ENCODE data around the gene SLC19A1.

Gene SLC19A1

DNA sequence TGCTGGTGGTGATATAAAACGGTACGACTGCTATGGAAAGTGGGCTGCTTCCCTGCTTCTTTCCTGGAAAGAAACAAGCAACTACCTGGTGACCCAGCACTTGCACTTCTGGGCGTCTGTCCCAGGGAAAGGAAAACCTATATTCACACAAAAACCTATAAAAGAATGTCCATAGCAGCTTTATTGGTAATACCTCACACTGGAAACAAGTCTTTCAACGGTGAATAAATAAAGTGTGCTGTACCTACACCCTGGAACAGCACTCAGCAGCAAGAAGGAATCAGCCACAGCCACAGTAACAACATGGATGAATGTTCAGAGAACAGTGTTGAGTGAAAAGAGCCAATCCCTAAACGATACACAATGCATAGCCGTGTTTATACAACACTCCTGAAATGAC lies 19.9 kb downstream of the SLC19A1 start:
- H3K36me3 ChIP-seq (ENCODE audit: insufficient read depth, low read length), result peaks cover 7% of the 10 kb centered on the region; the same call in 1 of the 2 replicates
- H3K9ac ChIP-seq (ENCODE audit: low read depth, low read length), result no peak overlapping the region
- no peaks in the 10 kb centered on the region for H3K4me1 ChIP-seq (ENCODE audit: insufficient read depth, low read length)
- peaks cover 24% of the 10 kb centered on the region; the same call in 1 of the 2 replicates for H3K9me3 ChIP-seq (ENCODE audit: control insufficient read depth, insufficient read depth, low read length)

DNA sequence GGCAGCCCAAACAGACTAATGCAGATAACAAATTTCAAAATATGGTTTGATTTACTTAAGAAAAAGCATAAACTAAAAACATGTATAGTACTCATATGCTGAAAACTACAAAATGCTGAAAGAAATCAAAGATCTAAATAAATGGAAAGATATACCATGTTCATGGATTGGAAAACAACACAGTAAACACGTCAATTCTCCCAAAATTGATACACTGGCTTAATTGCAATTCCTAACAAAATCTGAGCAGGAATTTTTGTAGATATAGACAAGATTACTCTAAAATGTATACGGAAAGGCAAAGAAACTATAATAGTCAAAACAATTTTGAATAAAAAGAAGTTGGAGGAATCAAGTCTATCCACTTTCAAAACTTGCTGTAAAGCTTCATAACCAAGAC lies 21.0 kb downstream of the SLC19A1 start:
- peaks cover 7% of the 10 kb centered on the region; the same call in 1 of the 2 replicates for H3K36me3 ChIP-seq (ENCODE audit: insufficient read depth, low read length)
- H3K9me3 ChIP-seq (ENCODE audit: control insufficient read depth, insufficient read depth, low read length), result peaks cover 24% of the 10 kb centered on the region; the same call in 1 of the 2 replicates
- H3K9ac ChIP-seq (ENCODE audit: low read depth, low read length), result no peak overlapping the region
- H3K4me1 ChIP-seq (ENCODE audit: insufficient read depth, low read length), result no peaks in the 10 kb centered on the region

DNA sequence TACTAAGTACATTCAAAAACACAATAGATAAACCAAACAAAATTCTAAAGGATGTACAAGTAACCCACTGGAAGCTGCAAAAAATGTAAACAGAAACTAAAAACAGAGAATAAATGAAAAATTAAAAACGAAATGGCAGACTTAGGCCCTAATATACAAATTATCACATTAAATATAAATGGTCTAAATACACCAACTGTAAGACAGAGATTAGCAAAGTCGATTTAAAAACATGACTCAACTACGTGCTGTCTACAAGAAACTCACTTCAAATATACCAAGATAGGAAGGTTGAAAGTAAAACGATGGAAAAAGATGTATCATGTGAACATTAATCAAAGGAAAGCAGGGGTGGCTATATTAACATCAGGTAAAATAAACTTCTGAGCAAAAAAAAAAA lies 23.1 kb downstream of the SLC19A1 start:
- H3K9me3 ChIP-seq (ENCODE audit: control insufficient read depth, insufficient read depth, low read length), result peaks cover 24% of the 10 kb centered on the region; the same call in 1 of the 2 replicates
- H3K4me1 ChIP-seq (ENCODE audit: insufficient read depth, low read length), result no peaks in the 10 kb centered on the region
- no peak overlapping the region for H3K9ac ChIP-seq (ENCODE audit: low read depth, low read length)
- peaks cover 8% of the 10 kb centered on the region; the same call in 1 of the 2 replicates for H3K36me3 ChIP-seq (ENCODE audit: insufficient read depth, low read length)

DNA sequence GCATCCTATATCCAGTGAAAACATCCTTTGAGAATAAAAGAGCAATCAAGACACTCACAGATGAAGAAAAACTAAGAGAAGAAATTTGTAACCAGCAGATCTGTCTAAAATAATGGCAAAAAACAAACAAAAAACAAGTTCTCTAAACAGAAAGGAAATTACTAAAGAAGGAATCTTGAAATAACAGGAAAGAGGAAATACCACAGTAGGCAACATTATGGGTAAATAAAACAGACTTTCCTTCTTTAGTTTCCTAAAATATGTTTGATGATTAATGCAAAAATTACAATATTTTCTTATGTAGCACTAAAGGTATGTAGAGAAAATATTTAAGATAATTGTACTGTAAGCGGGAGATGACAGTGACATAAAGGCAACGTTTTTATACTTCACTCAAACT lies 23.5 kb downstream of the SLC19A1 start:
- no peaks in the 10 kb centered on the region for H3K4me1 ChIP-seq (ENCODE audit: insufficient read depth, low read length)
- H3K9ac ChIP-seq (ENCODE audit: low read depth, low read length), result no peak overlapping the region
- peaks cover 8% of the 10 kb centered on the region; the same call in 1 of the 2 replicates for H3K36me3 ChIP-seq (ENCODE audit: insufficient read depth, low read length)
- H3K9me3 ChIP-seq (ENCODE audit: control insufficient read depth, insufficient read depth, low read length), result peaks cover 24% of the 10 kb centered on the region; the same call in 1 of the 2 replicates

DNA sequence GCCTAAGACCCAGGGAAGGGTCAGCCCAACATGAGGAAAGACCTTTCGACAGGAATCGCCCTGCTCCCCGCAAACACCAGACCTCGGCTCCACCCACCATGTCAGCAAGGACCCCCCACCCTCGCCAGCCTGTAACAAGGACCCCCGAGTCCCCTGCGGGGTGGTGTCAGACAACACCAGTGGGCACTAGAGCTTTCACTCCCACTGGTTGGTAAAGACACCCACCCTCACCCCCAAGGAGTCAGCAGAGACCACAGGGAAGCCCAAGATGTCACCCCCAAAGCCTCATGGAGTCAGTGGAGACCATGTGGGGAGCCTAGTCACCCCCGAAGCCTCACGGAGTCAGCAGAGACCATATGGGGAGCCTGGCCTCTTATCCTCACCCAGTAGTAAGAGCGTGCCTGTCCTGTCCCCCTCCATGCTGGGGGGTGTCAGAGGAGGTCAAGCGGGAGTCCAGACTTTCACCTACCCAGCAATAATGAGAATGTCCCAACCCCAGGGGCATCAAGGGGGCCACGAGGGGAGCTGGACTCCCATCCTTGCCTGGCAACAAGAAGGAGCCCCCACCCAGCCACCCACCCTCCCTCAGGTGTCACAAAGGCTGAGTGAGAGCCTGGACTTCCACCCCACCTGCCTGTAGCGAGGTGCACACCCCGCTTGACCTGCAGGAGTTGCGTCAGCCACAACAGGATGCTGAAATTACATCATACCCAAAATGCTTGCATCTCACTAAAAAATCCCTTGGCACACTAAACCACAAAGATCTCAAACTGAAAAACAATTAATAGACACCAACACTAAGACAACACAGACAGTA lies 24.8 kb downstream of the SLC19A1 start:
- H3K9me3 ChIP-seq (ENCODE audit: control insufficient read depth, insufficient read depth, low read length), result peaks cover 24% of the 10 kb centered on the region; the same call in 1 of the 2 replicates
- H3K9ac ChIP-seq (ENCODE audit: low read depth, low read length), result no peak overlapping the region
- H3K4me1 ChIP-seq (ENCODE audit: insufficient read depth, low read length), result no peaks in the 10 kb centered on the region
- H3K36me3 ChIP-seq (ENCODE audit: insufficient read depth, low read length), result 0 out of 2 replicates have a peak, but pooled peaks cover 5% of the 10 kb centered on the region

DNA sequence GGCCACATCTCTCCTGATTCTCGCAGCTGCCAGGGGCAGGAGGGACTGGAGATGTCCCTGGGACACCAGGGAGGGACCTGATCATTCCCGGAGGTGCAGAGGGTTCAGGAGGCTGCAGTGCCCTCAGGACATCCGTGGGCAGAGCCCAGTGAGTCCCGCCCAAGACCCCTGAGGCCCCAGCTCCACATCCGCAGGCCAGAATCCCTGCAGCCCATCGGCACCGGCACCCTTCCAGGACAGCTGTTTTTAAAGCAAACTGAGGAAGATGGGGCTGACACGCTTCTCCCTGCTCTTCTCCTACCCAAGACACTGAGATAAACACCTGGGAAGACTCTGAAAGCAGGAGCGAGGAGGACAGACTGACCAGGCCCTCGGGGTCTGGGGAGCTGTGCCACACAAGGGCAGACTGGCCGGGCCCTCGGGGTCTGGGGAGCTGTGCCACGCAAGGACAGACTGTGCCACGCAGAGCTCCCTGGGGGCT lies 25.5 kb downstream of the SLC19A1 start:
- Histone ChIP-seq H3K4me1 (ENCODE audit: insufficient read depth, low read length) (no peaks in the 10 kb centered on the region), H3K9me3 (ENCODE audit: control insufficient read depth, insufficient read depth, low read length) (peaks cover 19% of the 10 kb centered on the region; the same call in 1 of the 2 replicates), H3K36me3 (ENCODE audit: insufficient read depth, low read length) (0 out of 2 replicates have a peak, but pooled peaks cover 4% of the 10 kb centered on the region), H3K9ac (ENCODE audit: low read depth, low read length) (no peak overlapping the region)

DNA sequence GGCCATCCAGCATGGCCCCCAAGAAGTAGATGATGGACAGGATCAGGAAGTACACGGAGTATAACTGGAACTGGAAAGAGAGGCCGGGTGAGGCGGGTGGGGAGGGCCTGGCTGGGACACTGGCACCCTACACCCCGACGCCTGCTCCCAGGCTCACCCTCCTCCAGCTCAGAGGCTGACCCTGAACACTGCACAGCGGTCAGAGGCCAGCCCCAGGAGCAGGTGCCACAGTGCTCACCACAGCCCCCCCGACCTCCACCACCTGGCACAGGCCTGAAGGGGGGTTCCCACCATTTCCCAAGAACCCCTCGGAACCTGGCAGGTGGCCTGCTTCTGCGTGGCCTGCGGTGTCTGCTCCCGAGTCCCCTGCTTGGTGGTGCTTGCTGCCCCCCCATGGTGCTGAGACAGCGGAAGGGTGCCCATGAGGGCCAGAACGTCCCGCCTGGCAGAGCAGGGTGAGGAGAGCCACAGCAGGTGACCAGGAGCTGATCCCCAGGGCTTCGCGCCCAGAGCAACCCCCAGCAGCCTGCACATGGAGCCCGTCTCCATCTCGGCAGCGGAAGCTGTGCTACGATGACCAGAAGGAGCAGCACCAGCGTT lies 26.1 kb downstream of the SLC19A1 start:
- Histone ChIP-seq H3K36me3 (ENCODE audit: insufficient read depth, low read length) (0 out of 2 replicates have a peak, but pooled peaks cover 4% of the 10 kb centered on the region), H3K4me1 (ENCODE audit: insufficient read depth, low read length) (no peaks in the 10 kb centered on the region), H3K9ac (ENCODE audit: low read depth, low read length) (no peak overlapping the region), H3K9me3 (ENCODE audit: control insufficient read depth, insufficient read depth, low read length) (peaks cover 13% of the 10 kb centered on the region; the same call in 1 of the 2 replicates)

DNA sequence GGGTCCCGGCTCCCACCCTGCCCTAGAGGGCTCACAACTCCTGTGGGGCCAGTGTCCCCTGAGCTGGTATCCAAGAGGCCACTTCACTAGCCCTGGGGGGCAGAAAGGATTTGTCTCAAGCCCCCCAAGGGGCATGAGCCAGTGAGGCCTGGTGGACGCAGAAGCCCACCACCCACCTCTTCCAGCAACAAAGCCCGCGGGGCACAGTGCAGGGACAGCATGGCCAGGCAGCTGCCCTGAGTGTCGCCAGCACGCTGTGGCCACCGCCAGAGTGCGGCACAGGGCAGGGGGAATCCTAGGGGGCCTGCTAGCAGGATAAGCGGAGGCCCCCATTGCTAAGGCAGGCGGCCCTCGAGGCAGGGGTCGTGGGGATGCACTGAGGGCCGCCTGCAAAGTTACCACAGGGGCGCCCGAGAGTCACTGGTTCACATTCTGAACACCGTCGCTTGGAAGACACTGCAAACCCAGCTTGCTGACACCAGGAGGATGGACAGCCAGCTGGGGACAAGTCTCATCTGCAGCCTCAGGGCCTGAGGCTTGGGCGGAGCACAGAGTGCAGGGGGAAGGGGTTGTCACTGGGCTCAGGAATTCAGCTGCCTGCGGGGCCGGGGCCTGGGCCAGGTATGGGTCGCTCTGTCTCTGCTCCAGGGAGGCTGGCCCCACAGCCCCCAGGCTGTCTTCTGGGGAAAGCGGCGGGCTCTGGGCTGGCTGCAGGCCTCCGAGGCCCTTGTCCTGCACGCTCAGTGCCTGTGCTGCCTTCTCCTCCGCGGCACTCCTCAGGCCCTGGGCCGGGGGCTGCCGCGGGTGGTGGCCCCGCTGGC lies 26.8 kb downstream of the SLC19A1 start:
- 0 out of 2 replicates have a peak, but pooled peaks cover 4% of the 10 kb centered on the region for H3K36me3 ChIP-seq (ENCODE audit: insufficient read depth, low read length)
- H3K4me1 ChIP-seq (ENCODE audit: insufficient read depth, low read length), result no peaks in the 10 kb centered on the region
- peaks cover 9% of the 10 kb centered on the region; the same call in 1 of the 2 replicates for H3K9me3 ChIP-seq (ENCODE audit: control insufficient read depth, insufficient read depth, low read length)
- no peak overlapping the region for H3K9ac ChIP-seq (ENCODE audit: low read depth, low read length)

DNA sequence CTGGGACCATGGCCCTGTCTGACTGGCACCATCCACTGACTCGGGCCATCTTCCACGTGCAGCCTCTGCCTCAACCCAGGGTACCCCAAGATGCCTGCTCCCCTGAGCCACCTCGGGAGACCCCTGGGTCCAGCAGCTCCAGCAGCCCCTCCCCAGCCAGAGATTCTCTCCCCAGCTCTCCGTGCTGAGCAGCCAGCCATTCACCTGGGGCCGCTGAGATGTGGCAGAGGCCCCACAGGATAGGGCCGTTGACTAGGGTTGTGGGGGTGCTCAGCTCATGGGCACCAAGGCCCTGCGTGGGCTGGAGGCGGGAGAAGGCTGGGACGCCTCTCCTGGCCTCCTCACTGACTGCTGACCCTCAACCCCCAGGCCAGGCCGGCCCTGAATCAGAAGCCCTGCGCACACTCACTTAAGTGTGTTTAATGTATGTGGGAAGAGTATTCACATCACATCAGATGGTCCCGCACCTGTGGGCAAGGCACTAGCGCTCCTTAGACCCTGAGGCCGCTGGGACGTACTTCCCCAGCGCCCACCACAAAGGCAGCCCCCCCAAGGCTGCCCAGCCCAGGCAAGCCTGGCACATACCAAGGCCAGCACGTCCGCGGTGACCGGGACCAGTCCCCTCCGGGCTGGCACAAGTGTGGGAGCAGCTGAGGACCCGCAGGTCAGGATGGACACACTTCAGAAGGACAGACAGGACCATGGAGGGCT lies 27.8 kb downstream of the SLC19A1 start:
- Histone ChIP-seq H3K9ac (ENCODE audit: low read depth, low read length) (no peak overlapping the region), H3K36me3 (ENCODE audit: insufficient read depth, low read length) (0 out of 2 replicates have a peak, but pooled peaks cover 4% of the 10 kb centered on the region), H3K9me3 (ENCODE audit: control insufficient read depth, insufficient read depth, low read length) (0 out of 2 replicates have a peak, but pooled peaks cover 7% of the 10 kb centered on the region), H3K4me1 (ENCODE audit: insufficient read depth, low read length) (no peaks in the 10 kb centered on the region)

DNA sequence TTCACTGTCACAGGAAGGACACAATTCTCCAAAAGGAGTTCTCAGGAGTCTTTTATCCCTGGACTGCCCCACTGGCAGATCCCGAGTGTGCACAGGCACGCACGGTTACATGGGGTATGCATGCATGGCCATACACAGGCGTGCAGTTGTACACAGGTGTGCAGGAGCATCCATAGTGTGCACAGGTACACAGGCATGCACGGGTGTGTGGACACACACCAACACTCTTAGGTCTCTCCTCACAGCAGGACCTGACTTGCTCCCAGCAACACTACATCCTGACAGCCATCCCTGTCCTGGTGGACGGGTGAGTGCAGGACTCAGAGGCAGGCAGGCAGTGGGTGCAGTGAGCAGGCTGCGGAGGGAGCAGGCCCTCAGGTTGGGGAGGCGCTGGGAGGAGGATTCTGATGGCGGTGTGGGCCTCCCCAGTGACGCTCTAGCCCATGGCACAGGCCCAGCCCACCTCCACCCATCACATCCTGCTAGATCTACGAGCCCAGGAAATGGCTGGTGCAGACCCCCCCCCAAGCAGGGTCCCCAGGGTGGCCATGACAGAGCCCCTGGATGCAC lies 28.4 kb downstream of the SLC19A1 start:
- Histone ChIP-seq H3K9ac (ENCODE audit: low read depth, low read length) (no peak overlapping the region), H3K4me1 (ENCODE audit: insufficient read depth, low read length) (no peaks in the 10 kb centered on the region), H3K9me3 (ENCODE audit: control insufficient read depth, insufficient read depth, low read length) (0 out of 2 replicates have a peak, but pooled peaks cover 6% of the 10 kb centered on the region), H3K36me3 (ENCODE audit: insufficient read depth, low read length) (0 out of 2 replicates have a peak, but pooled peaks cover 4% of the 10 kb centered on the region)

DNA sequence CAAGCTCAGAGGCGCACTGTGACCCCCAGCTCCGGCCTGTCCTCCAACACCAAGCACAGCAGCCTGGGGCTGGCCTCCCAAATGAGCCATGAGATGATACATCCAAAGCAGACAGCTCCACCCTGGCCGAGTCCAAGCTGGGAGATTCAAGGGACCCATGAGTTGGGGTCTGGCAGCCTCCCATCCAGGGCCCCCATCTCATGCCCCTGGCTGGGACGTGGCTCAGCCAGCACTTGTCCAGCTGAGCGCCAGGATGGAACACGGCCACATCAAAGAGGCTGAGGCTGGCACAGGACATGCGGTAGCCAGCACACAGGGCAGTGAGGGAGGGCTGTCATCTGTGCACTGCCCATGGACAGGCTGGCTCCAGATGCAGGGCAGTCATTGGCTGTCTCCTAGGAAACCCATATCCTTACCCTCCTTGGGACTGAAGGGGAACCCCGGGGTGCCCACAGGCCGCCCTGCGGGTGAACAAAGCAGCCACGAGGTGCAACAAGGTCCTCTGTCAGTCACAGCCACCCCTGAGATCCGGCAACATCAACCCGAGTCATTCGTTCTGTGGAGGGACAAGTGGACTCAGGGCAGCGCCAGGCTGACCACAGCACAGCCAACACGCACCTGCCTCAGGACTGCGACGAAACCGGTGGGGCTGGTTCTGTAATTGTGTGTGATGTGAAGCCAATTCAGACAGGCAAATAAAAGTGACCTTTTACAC lies 29.1 kb downstream of the SLC19A1 start:
- H3K9me3 ChIP-seq (ENCODE audit: control insufficient read depth, insufficient read depth, low read length), result 0 out of 2 replicates have a peak, but pooled peaks cover under 1% of the 10 kb centered on the region
- H3K36me3 ChIP-seq (ENCODE audit: insufficient read depth, low read length), result 0 out of 2 replicates have a peak, but pooled peaks cover 4% of the 10 kb centered on the region
- no peaks in the 10 kb centered on the region for H3K4me1 ChIP-seq (ENCODE audit: insufficient read depth, low read length)
- no peak overlapping the region for H3K9ac ChIP-seq (ENCODE audit: low read depth, low read length)

DNA sequence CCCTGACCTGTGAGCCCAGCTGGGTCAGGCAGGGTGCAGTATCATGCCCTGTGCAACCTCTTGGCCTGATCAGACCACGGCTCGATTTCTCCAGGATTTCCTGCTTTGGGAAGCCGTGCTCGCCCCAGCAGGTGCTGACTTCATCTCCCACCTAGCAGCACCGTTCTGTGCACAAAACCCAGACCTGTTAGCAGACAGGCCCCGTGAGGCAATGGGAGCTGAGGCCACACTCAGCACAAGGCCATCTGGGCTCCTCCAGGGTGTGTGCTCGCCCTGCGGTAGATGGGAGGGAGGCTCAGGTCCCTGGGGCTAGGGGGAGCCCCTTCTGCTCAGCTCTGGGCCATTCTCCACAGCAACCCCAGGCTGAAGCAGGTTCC lies 29.6 kb downstream of the SLC19A1 start:
- Histone ChIP-seq H3K36me3 (ENCODE audit: insufficient read depth, low read length) (0 out of 2 replicates have a peak, but pooled peaks cover 4% of the 10 kb centered on the region), H3K9ac (ENCODE audit: low read depth, low read length) (no peak overlapping the region), H3K4me1 (ENCODE audit: insufficient read depth, low read length) (no peaks in the 10 kb centered on the region), H3K9me3 (ENCODE audit: control insufficient read depth, insufficient read depth, low read length) (no peaks in the 10 kb centered on the region)

All from ES-I3 (cell line).